Activated T-cell treated with anti-CD3 and anti-CD28 coated beads for 4 hours (primary cell): ENCODE measurements around the gene PRM1.

ENCODE experiments used
- DNase-seq: peaks from one replicate; pipeline ENCODE4 v3.0.0-alpha.2; 2020

Gene PRM1, protein sequence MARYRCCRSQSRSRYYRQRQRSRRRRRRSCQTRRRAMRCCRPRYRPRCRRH

DNA sequence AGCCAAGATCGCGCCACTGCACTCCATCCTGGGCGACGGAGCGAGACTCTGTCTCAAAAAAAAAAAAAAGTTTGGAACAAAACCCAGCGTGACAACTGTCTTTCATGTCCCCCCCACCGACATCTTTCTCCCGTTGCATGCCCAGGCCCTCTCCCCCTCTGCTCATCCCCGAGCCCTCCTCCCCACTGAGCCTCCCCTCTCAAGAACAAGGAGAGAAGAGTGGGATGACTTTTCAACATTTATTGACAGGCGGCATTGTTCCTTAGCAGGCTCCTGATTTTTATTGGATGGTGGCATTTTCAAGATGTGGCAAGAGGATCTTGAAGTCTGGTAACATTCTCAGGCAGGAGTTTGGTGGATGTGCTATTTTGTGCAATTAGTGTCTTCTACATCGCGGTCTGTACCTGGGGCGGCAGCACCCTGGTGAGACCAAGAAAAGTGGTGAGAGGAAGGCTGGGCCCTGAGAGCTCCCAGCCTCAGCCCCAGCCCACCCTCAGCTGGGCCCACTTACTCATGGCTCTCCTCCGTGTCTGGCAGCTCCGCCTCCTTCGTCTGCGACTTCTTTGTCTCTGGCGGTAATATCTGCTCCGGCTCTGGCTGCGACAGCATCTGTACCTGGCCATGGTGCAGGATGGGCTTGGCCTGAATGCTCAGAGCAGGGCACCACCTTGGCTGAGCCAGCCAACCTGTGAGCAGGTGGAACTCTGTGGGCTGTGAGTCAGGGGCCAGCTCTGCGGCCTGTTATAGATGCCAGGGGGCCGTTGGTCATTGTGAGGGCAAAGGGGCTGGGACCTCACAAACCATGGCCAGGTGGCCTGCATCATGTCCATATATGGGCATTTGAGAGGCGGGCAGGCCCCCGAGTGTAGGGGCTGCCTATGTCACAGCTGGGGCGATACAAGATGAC lies at the start of gene PRM1:
TSS of gene PRM1 (minus strand) at position 715 of the 907 bp plus-strand sequence. CDS start at position 623, 92 bp downstream.
- no peak for DNase-seq

DNA sequence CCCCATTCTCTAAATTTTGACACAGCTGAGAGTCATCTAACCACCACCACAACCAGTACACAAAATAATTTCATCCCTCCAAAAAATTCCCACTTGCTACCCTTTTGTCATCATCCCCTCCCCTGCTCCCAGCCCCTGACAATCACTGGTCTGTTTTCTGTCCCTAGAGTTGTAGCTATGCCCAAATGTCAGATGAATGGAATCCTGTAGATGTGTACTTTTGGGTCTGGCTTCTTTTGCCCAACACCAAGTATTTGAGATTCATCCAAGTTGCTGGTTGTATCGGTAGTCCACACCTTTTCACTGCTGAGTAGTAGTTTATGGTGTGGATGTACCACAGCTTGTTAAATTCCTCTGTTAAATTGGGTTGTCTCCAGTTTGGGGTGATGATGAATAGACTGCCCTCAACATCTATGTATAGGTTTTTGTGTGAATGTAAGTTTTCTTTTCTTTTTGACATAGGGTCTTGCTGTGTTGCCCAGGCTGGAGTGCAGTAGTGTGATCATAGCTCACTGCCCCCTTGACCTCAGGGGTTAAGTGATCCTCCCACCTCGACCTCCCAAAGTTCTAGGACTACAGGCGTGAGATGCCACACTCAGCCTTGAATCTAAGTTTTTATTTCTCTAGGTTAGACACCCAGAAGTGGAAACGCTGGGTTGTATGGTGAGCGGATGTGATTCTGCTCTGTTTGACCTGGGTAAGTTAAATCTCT lies 49.6 kb upstream of the PRM1 start:
- no peak for DNase-seq

DNA sequence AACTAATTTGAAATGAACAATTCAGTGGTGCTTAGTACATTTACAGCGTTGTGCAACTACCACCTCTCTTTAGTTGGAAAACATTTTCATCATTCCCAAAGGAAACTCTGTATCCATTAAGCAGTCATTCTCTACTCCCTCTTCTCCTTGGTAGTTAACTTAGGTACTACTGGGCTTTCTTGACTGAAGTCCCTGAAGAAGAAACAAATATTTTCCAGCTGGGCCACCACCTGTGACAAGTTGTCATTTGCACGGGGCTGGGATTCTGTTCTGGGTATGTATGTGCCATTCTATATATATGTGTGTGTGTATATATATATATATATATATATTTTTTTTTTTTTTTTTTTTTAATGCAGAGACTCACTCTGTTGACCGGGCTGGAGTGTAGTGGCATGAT lies 48.8 kb upstream of the PRM1 start:
- no peak for DNase-seq

DNA sequence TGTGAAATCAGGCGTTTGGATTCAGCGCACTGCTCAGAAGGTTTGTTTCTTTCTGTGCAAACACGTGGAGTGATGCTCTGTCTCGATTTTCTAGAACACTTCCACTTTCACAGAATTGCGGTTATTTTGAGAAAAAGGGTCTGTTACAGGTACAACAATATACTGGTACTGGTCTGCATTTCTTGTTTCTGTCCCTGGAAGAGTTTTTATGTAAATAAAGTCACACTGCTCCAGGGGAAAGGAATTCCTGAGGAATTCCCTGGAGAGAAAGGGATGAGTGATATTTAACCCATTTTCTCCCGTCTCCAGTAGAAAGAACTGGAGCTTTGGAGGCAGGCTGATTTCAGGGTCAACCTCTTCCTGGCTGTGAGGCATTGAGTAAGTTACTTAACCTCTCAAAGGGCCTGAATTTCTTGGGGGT lies 48.0 kb upstream of the PRM1 start:
- no peak for DNase-seq

DNA sequence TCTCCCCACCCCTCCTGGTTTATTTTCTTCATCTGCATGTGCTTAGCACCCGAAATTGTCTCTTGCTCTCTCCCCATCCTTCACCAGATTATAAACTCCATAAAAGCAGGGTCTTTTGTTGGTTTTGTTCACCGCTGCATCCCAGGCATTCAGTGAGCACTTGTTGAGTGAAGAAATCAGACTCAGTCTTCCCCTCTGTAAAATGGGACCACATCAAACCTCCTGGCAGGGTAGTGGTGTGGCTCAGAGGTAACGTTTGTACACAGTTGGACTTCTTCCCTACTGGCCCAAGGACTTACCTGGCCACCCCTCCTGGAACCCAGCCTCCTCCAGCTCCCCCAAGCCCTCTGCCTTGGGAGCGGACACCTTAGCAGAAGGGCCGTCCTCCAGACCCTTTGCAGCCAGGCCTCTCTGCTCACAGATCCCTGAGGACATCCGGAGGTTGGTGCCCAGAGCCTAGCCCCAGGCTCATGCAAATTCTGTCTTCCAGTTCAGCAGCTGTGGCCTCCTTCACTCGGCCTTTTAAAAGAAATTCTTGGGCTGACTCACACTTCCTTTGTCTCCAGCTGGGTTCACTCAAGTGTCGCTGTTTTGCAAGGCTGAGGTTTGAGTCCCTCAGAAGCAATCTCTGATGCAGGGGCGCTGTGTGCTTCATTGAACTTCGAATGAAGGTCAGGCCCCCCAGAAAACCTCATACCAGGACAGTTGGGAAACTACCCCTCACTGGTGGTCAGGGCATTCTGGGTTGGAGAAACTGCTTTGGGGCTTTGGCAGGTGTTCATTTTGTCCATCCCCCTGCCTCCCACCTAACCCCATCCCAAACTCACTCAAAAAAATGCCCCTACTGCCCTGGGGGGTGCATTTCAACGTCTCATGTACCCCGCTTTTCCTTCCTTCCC lies 47.3 kb upstream of the PRM1 start:
- DNase-seq = peak; percentile 38

DNA sequence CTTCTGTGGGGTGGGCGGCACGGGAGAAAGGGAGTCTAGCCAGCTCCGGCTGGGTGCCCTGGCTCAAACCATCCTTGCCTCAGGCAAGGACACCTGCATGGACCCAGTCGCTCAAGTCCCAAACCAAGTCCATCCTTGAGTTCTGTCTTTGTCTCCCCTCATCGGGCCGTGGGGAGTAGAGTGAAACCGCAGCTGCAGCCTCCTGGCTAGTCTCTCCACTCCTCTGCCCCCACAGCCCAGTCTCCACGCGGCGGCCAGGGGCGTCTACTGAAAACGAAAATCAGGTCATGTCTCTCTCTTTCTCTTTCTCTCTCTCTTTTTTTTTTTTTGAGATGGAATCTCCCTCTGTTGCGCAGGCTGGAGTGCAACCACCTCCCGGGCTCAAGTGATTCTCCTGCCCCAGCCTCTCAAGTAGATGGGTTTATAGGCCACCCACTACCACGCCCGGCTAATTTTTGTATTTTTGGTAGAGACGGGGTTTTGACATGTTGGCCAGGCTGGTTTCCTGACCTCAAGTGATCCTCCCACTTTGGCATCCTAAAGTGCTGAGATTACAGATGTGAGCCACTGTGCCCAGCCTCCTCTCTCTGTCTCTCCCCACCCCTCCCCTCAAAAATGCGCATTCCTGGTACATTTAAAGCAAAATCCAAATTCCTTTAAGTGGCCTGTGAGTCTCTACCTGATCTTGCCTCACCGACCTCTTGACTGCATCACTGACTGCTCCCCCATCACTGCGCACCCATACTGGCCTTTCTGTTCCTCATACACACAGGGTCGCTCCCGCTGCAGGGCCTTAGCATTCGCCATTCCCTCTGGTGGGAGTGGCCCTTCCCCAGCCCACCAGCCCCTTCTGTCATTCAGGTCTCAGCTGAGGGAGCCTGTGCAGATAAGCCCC lies 46.4 kb upstream of the PRM1 start:
- no peak for DNase-seq

DNA sequence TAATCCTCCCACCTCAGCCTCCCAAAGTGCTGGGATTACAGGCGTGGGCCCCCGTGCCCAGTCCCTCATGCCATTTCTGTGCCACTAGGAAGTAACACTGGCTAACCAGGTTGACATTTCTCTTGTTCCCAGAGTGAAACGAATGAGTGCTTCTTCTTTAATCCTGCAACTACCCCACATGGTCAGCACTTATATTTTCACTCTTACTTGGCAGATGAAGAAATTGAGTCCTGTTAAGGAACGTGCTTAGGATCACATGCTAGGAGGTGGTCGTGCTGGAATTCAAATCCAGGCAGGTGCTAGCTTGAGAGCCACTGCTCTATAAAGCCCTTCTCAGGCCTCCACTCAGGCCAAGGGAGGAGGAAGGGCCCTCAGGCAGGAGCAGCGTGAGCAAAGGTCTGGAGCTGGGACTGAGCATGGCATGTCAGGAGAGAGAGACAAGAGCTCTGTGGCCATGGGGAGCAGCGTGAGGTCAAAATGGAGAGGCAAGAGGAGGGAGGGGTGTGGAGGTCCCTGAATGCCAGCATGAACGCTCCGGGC lies 45.7 kb upstream of the PRM1 start:
- DNase-seq = no peak

DNA sequence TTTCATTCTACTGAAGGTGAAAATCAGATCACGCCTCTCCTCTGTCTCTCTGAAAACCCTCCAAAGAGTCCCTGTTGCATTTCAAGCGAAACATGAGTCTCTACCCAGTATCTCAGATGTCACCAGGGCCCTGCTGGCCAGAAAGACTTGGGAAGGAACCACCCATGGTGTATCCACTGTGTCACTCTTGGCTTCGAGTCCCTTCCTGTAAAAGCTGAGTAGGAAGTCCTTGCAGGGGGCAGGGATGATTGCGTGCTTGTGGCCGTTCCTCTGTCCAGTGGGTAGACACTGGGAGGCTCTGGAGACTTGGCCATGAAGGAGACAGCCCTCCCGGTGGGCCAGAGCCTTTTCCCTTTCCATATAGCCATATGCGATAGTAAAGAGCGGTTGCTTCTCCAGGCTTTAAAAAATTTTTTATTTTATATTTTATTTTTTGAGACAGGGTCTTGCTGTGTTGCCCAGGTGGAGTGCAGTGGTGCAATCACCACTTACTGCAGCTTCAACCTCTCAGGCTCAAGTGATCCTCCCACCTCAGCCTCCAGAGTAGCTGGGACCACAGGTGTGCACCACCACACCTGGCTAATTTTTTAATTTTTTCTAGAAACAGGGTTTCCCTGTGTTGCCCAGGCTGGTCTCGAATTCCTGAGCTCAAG lies 45.1 kb upstream of the PRM1 start:
- no peak for DNase-seq

DNA sequence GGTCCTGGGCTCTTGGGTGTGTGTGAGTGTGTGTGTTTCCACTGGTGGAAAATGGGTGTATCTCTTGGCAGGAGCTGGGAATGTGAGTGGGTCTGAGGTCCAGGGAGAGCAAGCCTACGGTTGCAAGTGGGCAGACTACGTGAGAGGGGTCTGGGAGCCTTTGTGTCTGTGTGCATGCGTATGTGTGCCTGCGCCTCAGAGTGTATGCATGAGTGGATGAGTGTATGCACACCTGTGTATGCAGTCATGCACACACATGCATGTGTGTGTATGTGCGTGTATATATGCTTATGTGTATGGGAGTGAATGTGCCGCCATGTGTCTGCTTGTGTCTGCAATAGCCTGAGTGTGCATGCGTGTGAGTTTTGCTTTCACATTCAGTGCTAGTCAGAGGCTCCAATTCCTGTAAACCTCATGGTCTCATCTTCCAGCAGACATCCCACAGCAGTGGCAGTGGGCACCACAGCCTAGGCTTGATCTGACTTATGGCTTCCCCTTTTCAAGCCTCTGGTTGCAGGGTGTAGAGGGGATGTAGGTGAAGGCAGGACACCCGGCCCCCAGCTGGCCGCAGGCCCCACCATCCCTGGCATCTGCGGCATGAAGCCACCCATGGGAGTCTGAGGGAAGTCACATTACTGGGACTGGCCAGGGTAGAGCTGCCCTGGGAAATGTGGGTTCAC lies 44.4 kb upstream of the PRM1 start:
- no peak for DNase-seq

DNA sequence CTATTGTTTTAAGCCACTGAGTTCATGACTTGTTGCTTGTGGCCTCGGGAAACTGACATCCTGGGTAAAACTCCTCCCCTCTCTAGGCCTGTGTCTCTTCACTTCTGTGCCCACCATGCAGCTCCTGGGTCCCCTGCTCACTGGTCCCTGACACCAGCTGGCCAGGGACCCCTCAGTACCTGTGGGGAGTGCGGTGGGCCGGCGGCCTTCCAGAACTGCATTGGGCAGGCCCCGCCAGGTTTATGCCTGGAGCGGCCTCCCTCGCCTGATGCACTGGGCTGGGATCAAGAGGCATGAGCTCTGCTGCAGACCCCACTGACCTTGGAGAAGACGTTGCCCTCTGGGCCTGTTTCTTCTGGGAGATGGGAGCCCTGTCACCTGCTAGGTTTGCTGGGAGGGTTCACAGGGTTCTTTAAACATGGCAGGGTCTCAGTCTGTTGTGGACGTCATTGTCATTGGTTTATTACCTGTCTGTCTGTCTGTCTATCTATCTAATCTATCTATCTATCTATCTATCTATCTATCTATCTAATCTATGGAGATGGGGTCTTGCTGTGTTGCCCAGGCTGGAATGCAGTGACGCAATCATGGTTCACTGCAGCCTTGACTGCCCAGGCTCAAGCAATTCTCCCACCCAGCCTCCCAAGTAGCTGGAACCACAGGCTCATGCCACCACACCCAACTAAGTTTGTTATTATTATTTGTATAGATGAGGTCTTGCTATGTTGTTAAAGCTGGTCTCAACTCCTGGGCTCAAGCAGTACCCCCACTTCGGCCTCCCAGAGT lies 42.6 kb upstream of the PRM1 start:
- DNase-seq = no peak

DNA sequence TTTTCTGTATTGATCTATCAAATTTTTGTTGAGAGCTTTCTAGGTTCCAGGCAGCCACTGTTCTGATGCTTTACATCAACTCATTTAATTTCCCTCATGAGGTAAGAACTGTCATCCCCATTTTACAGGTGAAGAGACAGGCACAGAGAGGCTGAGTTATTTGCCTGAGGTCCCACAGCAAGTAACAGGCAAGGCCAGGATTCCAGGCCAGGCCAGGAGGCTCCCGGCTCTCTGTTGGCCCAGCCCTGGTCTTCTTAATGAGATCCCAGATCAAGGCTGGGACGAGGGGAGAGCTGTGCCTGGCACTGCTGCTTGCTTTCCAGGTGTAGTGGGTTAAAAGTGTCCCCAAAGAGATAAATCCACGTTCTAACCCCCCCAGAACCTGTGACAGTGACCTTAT lies 41.7 kb upstream of the PRM1 start:
- no peak for DNase-seq

DNA sequence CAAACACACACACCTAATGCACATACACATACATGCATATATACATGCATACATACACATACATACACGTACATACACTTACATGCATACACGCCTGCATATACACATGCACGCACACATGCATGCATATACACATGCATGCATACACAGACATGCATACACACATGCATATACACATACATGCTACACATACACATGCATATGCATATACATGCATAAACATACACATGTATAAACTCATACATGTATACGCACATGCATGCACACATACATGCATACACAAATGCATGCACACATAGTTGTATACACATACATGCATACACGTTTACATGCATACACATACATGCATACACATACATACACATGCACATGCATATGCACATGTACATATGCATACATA lies 40.5 kb upstream of the PRM1 start:
- no peak for DNase-seq

DNA sequence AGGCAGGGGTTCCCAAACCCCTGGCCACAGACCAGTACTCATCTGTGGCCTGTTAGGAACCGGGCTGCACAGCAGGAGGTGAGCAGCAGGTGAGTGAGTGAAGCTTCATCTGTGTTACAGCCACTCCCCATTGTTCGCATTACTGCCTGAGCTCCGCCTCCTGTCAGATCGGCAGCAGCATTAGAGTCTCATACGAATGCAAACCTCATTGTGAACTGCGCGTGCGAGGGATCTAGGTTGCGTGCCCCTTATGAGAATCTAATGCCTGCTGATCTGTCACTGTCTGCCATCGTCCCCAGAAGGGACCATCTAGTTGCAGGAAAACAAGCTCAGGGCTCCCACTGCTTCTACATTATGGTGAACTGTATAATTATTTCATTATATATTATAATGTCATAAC lies 39.0 kb upstream of the PRM1 start:
- DNase-seq = no peak

DNA sequence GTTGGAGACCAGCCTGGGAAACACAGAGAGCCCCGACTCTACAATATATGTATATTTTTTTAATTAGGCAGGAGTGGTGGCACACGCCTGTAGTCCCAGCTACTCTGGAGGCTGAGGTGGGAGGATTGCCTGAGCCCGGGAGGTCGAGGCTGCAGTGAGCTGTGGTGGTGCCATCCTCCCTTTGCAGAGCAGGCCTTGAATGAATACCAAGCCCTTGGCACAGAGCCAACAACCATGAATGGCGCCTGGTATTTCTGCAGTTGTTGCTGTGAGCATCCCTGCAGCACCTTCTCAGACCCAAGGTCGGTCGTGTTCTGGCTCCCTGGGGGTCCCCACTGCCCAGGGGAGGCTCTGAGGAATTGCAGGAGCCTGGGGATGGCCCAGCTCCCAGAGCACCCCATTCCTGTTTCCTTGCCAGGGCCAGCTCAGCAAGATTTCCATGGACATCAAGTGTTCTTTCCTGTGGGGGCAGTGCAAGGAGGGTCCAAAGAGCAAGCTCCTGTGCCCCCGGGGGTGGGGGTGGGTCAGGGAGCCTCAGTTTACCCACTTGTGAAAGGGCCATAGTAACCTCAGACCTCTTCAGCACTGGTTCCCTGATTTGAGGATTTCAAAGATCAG lies 38.5 kb upstream of the PRM1 start:
- DNase-seq = no peak

DNA sequence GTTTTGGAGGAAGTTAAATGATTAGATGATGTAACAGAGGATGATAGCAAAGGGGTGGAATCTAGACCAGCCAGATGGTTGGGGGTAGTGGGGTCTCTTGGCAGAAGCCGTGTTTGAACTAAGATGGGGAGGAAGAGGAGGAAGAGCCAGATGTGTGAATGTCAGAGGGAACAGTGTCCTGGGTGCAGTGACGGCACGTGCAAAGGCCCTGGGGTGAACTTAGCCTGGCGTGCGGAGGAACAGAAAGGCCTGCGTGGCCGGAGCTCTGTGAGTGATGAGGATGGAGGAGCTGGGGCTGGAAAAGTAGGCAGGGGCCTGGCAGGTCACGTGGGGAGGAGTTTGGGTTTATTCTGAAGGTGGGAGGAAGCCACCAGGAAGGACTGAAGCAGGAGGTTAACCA lies 37.7 kb upstream of the PRM1 start:
- DNase-seq = no peak

DNA sequence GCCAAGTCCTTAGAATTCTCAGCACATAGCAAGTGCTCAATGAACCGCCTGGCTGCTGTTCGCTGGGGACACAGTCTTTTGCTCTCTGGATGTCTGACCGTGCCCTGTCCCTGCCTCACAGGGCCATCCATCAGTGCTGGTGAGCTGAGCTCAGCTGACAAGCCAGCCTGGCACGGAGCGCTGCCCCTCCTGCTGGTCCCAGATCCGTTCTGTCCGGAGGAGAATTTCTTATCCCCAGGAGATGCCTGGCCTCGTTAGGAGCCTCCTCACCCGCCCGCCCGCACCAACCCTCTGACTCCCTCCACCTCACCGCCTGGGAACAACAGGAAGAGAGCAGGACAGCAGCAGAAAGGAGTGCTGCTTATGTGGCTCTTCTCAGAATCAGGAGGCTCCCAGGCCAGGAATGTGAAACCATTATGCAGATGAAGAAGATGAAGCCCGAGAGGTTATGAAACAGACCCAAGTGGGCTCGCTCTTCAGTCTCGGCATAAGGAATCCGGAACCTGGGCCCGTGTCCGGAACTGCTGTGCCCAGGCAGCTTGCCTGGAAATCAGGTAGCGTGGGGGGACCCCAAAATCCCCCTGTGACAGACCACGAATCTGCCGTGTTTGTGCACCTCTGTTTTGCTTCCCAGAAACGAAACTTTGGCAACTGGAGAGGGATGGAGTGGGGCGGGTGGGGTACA lies 35.3 kb upstream of the PRM1 start:
- DNase-seq = no peak

DNA sequence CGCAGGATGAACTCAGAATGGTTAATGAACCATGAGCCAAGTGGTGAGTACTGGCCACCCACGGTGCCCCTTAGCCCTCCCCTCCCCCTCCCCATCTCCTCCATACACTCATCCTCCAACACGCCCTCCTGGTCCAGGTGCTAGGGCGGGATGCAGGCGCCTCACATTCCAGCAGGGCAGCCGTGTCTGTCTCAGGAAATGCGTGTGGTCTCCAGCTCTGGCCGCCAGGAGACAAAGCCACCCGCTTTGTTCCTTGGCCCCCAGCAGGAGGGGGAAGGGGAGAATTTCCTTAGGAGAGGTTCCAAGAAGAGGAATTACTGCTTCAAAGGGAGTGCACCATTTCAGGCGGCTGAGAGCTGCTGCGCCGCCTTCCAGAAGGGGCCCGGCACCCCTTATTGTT lies 34.4 kb upstream of the PRM1 start:
- DNase-seq = no peak

DNA sequence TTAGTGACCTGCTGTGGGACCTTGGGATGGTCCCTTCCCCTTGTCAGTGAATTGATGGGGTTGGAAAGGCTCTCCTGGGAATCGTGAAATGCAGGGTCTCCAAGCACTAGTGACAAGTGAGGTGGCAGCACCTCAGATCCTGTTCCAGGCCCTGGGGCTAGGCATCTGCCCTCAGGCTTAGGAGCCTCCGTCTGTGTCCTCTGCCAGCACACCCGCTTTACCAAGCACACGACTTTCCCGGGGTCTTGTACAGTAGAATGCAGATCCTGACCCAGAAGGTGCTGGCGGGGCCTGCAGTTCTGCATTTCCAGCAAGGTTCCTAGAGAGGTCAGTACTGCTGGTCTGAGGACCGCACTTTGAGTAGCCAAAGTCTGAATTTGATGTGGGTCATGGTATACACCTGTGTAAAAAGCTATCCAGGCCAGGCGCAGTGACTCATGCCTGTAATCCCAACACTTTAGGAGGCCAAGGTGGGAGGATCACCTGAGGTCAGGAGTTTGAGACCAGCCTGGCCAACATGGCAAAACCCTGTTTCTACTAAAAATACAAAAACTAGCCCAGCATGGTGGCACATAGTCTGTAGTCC lies 33.3 kb upstream of the PRM1 start:
- DNase-seq = no peak
